Epithelial cell of esophagus (primary cell): ENCODE data around the gene TUBGCP3.

Source experiments
- DNase-seq: peaks from one replicate; pipeline ENCODE4 v3.0.0; 2010; ENCODE audit warnings: low read depth
- H3K4me3 ChIP-seq: 2 replicates; pipeline ENCODE4 v1.5.1; 2011; ENCODE audit warnings: mild to moderate bottlenecking, low read length, control low read depth
- TF ChIP-seq, protein P1 (sequence below): IDR thresholded peaks from 2 replicates; pipeline ENCODE4 v1.5.1; 2011; ENCODE audit warnings: low read depth, mild to moderate bottlenecking, low read length, control low read depth, inconsistent platforms; ENCODE audit not compliant: insufficient read depth; ENCODE audit errors: missing control alignments

The TUBGCP3 gene

DNA sequence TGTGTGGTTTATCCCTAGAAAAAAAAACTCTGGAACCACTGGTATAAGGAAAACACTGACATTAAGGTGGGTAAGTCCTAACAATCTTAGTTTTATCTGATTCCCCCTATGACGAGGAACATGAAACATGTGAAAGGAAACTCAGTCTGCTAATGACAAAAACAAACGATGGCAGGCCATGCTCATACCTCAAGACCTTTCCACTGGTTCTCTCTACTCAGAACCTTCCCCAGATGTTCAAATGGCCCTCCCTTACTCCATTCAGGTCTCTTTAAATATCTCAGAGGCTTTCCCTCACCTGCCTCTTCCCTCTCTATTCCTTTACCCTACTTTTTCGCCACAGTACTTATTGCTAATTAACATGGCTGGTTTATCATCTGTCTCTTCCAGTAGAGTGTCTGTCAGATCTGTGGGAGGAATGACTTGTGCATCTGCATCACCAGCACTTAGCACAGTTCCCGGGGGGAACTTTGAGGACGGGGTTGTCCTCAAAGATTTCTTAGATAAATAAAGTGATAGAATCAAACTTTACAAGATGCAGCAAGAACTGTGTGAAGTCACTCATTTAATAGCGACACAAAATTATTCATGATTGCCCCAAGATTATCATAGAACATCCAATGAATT lies 1.5 kb downstream of the TUBGCP3 start:
- TF ChIP-seq, protein P1, sequence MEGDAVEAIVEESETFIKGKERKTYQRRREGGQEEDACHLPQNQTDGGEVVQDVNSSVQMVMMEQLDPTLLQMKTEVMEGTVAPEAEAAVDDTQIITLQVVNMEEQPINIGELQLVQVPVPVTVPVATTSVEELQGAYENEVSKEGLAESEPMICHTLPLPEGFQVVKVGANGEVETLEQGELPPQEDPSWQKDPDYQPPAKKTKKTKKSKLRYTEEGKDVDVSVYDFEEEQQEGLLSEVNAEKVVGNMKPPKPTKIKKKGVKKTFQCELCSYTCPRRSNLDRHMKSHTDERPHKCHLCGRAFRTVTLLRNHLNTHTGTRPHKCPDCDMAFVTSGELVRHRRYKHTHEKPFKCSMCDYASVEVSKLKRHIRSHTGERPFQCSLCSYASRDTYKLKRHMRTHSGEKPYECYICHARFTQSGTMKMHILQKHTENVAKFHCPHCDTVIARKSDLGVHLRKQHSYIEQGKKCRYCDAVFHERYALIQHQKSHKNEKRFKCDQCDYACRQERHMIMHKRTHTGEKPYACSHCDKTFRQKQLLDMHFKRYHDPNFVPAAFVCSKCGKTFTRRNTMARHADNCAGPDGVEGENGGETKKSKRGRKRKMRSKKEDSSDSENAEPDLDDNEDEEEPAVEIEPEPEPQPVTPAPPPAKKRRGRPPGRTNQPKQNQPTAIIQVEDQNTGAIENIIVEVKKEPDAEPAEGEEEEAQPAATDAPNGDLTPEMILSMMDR: no peak
- H3K4me3 ChIP-seq: peak overlapping the region; percentile 86
- no peak for DNase-seq

DNA sequence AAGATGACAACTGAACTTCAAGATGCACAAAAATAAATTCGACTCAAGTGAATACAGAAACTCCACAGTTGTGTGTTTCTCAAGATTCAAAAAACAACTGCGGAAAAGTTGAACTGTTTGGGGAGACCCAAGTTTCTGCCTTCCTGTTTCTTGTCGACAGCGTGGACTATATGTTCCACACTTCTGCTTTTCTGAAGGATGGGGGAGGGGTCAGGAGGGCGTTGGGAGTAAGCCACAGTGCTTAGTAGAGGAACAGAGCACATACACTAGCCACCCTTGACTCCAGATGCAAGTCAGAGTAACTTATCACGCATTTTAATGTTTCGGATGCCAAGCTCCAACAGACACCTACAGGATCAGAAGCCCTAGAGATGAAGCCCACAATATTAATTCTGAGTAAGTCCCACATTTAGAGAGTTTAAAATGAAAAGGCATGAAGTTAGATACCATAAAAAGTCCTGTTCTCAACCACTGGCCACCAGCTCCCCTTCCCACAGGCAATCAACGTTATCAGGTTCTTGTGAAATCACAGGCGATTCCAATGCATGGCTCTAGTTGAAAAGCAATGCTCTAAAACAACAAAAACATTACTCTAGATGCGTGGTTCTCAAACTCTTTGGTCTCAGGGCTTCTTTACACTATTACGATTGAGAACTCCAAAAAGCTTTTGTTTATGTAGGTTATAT lies 4.2 kb downstream of the TUBGCP3 start:
- no peak overlapping the region for H3K4me3 ChIP-seq
- TF ChIP-seq, protein P1: no peak

DNA sequence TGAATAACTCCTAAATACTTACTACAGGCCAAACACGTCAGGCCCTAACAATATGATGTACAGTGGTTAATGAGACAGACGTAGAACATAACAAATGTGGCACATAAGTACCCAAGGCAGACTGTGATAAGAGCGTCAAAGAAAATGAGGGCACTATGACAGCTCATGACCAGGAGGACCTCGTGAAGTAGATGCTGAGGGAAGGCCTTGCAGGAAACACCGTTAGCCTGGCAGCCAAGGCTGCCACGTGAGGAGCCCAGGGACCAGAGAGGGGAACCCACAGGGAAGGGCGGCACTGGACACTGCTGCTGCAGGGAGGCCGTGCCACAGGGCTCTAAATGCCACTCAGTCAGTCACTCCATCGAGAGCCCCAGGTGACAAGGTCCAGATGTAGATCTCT lies 5.7 kb downstream of the TUBGCP3 start:
- TF ChIP-seq, protein P1: no peak
- no peak overlapping the region for H3K4me3 ChIP-seq
- DNase-seq: no peak

More for the DNA sequence above, 4.2 kb downstream of the TUBGCP3 start:
- no peak for DNase-seq

DNA sequence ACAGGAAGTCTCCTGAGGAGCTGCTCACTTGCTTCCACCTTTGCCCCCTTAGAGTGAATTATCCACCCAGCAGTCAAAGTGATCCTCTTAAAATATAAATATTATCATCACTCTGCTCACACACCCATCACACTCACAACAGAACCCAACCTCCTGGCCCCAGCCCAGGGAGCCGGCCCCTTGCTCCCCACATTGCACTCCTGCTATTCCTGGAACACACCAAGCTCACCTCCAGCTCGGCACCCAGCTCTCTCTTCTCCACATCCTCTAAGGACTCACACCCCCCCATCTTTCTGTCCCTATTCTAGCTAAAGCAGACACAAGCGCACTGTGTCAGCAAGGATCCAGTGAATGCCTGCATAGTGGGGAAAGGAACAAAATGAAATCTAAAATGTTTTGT lies 7.0 kb downstream of the TUBGCP3 start:
- no peak overlapping the region for H3K4me3 ChIP-seq
- TF ChIP-seq, protein P1: no peak
- no peak for DNase-seq

DNA sequence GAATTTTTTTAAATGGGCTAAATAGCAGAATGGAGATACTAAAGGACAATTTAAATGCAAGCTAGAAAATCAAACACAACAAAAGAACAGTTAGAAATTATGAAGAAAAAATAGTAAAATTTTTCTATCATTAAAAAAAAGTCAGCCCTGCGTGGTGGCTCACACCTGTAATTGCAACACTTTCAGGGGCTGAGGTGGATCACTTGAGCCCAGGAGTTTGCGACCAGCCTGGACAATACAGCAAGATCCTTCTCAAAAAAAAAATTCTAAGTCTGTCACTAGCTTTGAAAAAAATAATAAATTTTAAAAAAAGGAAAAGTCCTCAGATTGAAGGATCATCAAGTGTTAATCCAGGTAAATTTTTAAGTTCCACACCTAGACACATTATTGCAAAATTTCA lies 7.7 kb downstream of the TUBGCP3 start:
- DNase-seq: no peak
- TF ChIP-seq, protein P1: no peak

DNA sequence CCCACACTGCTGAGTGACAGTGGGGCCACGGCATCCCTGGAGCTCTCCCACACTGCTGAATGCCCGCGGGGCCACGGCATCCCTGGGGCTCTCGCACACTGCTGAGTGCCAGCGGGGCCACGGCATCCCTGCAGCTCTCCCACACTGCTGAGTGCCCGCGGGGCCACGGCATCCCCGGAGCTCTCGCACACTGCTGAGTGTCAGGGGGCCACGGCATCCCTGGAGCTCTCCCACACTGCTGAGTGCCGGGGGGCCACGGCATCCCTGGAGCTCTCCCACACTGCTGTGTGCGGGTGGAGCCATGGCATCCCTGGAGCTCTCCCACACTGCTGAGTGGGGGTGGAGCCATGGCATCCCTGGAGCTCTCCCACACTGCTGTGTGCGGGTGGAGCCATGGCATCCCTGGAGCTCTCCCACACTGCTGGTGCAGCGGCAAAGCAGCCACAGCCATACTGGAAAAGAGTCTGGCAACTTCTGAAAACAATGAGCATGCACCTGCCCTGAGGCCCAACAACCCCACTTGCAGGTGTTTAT lies 8.6 kb downstream of the TUBGCP3 start:
- DNase-seq: no peak
- H3K4me3 ChIP-seq: no peak overlapping the region
- TF ChIP-seq, protein P1: no peak

More for the DNA sequence above, 7.7 kb downstream of the TUBGCP3 start:
- no peak overlapping the region for H3K4me3 ChIP-seq

DNA sequence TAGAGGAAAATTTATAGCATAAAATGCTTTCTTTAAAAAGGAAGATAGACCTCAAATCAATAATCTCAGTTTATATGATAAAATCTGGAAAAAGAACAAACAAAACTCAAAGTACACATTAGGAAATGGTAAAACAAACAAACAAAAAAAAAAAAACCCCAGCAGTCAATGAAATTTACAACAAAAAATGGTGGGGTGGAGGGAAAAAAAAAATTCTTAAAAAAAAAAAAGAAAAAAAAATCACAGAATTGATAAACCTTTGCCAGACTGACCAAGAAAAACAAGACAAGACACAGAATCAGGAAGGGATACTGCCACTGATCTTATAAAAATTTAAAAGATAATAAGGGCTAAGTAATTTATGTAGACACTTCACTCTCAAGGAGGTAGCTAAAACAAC lies 11.2 kb downstream of the TUBGCP3 start:
- no peak overlapping the region for H3K4me3 ChIP-seq
- TF ChIP-seq, protein P1: no peak
- DNase-seq: no peak
